Lower leg skin (tissue), 3 donors: Measurements from ENCODE around the gene POLR1D.

Source experiments
- POLR2A ChIP-seq, 2 donors: fragments of 450-650 bp; IDR thresholded peaks; one replicate each; pipeline ENCODE4 v1.6.1; 2016 to 2017; ENCODE audit warnings: antibody characterized with exemption in 2 of 2, mild to moderate bottlenecking in 1 of 2, moderate library complexity in 1 of 2
- TF ChIP-seq, protein P1 (sequence below), 3 donors: fragments of 450-650 bp; IDR thresholded peaks; one replicate each; pipeline ENCODE4 v1.5.1; 2016; ENCODE audit warnings: antibody characterized with exemption in 3 of 3, mild to moderate bottlenecking in 3 of 3, moderate library complexity in 2 of 3

DNA sequence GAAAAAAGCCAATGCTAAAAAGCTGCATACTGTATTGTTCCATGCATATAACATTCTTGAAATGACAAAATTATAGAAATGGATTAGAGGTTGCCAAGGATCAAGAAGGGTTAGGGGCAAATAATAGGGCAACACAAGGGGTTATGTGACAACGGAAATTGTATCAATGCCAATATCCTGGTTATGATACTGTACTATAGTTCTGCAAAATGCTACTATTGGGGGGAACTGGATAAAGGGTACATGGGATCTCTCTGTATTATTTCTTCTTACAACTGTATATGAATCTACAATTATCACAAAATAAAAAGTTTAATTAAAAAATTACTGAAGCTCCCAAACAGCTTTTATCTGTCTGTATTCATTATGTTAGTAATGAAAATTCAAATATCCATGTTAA is 33.3 kb upstream of the POLR1D start:
- TF ChIP-seq, protein P1, sequence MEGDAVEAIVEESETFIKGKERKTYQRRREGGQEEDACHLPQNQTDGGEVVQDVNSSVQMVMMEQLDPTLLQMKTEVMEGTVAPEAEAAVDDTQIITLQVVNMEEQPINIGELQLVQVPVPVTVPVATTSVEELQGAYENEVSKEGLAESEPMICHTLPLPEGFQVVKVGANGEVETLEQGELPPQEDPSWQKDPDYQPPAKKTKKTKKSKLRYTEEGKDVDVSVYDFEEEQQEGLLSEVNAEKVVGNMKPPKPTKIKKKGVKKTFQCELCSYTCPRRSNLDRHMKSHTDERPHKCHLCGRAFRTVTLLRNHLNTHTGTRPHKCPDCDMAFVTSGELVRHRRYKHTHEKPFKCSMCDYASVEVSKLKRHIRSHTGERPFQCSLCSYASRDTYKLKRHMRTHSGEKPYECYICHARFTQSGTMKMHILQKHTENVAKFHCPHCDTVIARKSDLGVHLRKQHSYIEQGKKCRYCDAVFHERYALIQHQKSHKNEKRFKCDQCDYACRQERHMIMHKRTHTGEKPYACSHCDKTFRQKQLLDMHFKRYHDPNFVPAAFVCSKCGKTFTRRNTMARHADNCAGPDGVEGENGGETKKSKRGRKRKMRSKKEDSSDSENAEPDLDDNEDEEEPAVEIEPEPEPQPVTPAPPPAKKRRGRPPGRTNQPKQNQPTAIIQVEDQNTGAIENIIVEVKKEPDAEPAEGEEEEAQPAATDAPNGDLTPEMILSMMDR (IDR thresholded peaks at IDR 0.05): no peak
- TF ChIP-seq POLR2A (IDR thresholded peaks at IDR 0.05): no peak
